ENCODE results near the gene RCAN2. TPM values are rescaled to one million over a fixed set of nuclear protein-coding genes. Genes with fewer than 3 reads are reported as not detected.

Gene RCAN2
- total RNA-seq, 1 donor from 2014 or later: 9.0 TPM

DNA sequence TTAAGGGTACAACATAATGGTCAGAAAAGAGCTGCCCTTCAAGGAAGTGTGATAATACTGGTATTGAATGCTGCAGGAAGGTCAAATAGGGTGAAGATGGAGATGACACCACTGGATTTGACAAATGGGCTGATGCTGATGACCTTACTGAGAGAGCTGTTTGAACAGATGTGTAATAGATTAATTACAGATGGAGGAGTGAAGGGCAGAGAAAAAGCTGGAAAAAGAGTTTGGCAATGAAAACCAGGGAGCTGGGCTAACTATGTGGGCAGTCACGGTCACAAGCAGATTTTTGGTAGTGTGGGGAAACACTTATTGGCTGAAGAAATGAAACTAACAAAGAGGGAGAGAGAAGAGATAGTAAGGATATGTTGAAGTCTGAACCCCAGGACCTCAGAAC lies 236.9 kb downstream of the RCAN2 start:
- no peaks in the 10 kb centered on the region for H3K4me1 ChIP-seq
- intact Hi-C loops (cut with DNase I): no loop called here
- no peak for DNase-seq
- no peaks in the 10 kb centered on the region for H3K9me3 ChIP-seq
- TF ChIP-seq, protein P1, sequence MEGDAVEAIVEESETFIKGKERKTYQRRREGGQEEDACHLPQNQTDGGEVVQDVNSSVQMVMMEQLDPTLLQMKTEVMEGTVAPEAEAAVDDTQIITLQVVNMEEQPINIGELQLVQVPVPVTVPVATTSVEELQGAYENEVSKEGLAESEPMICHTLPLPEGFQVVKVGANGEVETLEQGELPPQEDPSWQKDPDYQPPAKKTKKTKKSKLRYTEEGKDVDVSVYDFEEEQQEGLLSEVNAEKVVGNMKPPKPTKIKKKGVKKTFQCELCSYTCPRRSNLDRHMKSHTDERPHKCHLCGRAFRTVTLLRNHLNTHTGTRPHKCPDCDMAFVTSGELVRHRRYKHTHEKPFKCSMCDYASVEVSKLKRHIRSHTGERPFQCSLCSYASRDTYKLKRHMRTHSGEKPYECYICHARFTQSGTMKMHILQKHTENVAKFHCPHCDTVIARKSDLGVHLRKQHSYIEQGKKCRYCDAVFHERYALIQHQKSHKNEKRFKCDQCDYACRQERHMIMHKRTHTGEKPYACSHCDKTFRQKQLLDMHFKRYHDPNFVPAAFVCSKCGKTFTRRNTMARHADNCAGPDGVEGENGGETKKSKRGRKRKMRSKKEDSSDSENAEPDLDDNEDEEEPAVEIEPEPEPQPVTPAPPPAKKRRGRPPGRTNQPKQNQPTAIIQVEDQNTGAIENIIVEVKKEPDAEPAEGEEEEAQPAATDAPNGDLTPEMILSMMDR (IDR thresholded peaks at IDR 0.05): no peak
- no peak overlapping the region for H3K4me3 ChIP-seq
- H3K36me3 ChIP-seq: no peaks in the 10 kb centered on the region
- no peaks in the 10 kb centered on the region for H3K27me3 ChIP-seq (ENCODE audit: low read depth)
- ATAC-seq: no peak
- H3K27ac ChIP-seq: no peak overlapping the region

DNA sequence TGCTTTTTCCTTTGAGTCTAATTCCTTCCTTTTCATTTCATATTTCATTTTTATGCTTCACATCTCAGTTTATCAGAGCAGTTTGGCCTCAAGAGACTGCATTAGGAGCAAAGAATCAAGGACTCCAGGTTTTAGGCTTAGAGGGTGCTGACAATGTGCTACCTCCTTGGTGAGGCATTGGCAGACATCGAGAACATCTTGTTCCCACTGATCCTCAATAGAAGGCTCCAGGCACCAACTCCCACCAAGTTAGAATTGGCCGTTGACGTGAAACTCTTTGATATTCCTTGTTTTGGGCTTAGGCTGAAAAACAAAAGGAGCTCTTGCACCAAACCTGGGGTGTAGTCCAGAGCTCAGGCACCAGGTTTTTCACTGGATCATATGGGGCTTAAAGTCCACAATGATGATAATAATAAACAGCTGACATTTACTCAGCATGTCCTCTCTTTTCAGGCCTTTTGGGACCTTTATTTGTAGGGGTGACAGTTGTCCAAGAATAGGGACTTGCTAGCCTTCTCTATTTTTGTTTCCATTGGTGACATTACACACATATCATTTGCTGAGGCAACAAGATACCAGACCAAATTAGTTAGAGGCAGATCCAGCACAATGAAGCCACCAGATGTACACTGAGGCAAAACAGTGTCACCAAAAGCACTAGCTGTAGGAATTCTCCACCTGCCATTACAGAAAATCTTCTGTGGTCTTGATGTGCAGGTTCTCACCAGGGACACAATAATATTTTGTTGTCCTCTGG lies 239.5 kb downstream of the RCAN2 start:
- Histone ChIP-seq H3K27me3 (ENCODE audit: low read depth) (no peaks in the 10 kb centered on the region), H3K27ac (no peak overlapping the region), H3K9me3 (no peaks in the 10 kb centered on the region), H3K4me3 (no peak overlapping the region), H3K4me1 (no peaks in the 10 kb centered on the region), H3K36me3 (no peaks in the 10 kb centered on the region)
- DNase-seq (no peak), ATAC-seq (no peak)
- TF ChIP-seq, protein P1 (IDR thresholded peaks at IDR 0.05): no peak
- intact Hi-C loops (cut with DNase I): no loop called here

DNA sequence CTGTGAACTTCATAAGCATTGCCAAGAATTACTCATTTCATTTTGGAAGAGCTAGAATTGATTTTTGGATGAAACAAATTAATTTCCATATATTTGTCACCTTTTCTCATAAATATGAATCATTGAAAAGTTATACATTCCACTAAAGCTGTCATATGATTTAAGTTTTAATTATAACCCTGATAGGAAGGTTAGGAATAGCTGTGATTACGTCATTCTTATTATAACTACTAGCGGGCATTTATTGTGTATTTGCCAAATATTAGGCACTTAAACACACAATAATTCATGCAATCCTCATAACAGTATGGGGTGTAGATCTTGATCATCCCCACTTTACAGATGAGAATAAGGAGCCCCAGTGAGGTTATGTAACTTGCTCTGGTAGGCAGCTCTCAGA lies 243.1 kb downstream of the RCAN2 start:
- no peaks in the 10 kb centered on the region for H3K36me3 ChIP-seq
- H3K9me3 ChIP-seq: no peaks in the 10 kb centered on the region
- no peak overlapping the region for H3K27ac ChIP-seq
- intact Hi-C loops (cut with DNase I): no loop called here
- H3K4me1 ChIP-seq: no peaks in the 10 kb centered on the region
- ATAC-seq (no peak), DNase-seq (no peak)
- TF ChIP-seq, protein P1 (IDR thresholded peaks at IDR 0.05): no peak
- H3K4me3 ChIP-seq: no peak overlapping the region
- no peaks in the 10 kb centered on the region for H3K27me3 ChIP-seq (ENCODE audit: low read depth)

DNA sequence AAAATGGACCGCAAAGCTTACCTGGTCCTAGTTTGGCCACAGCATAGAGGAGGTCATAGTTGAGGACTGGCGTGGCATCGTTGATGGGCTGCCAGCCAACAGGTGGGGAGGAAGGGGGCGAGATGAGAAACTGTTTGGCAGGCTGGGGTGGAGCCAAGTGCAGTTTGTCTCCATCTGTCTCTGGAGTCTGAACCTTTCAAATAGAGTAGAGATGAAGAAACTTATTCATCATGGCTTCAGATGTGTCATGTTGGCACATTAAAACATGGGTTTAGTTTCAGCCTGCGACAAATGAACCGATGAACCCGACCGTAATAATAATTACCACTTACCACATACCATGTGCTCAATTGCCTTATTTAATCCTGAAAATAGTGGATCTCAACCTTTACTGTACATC lies 244.5 kb downstream of the RCAN2 start:
- H3K9me3 ChIP-seq: no peaks in the 10 kb centered on the region
- intact Hi-C loops (cut with DNase I): no loop called here
- DNase-seq: no peak
- no peak overlapping the region for H3K27ac ChIP-seq
- H3K4me1 ChIP-seq: no peaks in the 10 kb centered on the region
- no peaks in the 10 kb centered on the region for H3K27me3 ChIP-seq (ENCODE audit: low read depth)
- TF ChIP-seq, protein P1 (IDR thresholded peaks at IDR 0.05): no peak
- no peaks in the 10 kb centered on the region for H3K36me3 ChIP-seq
- H3K4me3 ChIP-seq: no peak overlapping the region
- ATAC-seq: no peak

DNA sequence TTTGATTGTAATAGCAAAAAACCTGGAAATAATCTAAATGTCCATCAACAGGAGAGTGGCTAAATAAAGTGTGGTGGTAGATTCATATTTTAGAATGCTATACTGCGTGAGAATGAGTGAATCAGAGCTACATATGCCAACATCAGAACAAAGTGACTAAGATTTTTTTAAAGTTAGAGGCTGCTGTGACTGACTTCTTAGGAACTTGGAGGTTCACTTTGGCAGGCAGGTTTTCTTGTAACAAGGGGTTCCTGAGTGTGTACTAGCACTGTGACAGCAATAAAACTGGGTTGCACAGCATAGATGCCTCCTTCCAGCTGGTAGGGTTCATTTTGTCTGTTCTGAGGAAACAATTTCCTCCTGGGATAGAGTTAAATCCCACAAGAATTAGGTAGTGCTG lies 245.2 kb downstream of the RCAN2 start:
- ATAC-seq: no peak
- no peak overlapping the region for H3K4me3 ChIP-seq
- no peaks in the 10 kb centered on the region for H3K36me3 ChIP-seq
- H3K27ac ChIP-seq: no peak overlapping the region
- no peaks in the 10 kb centered on the region for H3K9me3 ChIP-seq
- no peak for DNase-seq
- no peaks in the 10 kb centered on the region for H3K4me1 ChIP-seq
- TF ChIP-seq, protein P1 (IDR thresholded peaks at IDR 0.05): no peak
- intact Hi-C loops (cut with DNase I): no loop called here
- H3K27me3 ChIP-seq (ENCODE audit: low read depth): no peaks in the 10 kb centered on the region
